Colonic mucosa (tissue), 4 donors: Measurements from ENCODE around the gene VAV2. TPM values are rescaled to one million over a fixed set of nuclear protein-coding genes. Genes with fewer than 3 reads are reported as not detected.

Experiments used
- DNase-seq: peaks from one replicate; pipeline ENCODE4 v3.0.0-alpha.2; 2020
- H3K27ac ChIP-seq: fragments of 200-600 bp; one replicate; pipeline ENCODE4 v1.8.0; 2021
- H3K27me3 ChIP-seq: fragments of 200-600 bp; one replicate; pipeline ENCODE4 v1.8.0; 2021
- H3K36me3 ChIP-seq: fragments of 200-600 bp; one replicate; pipeline ENCODE4 v1.8.0; 2021
- H3K4me1 ChIP-seq: fragments of 200-600 bp; one replicate; pipeline ENCODE4 v1.8.0; 2021; ENCODE audit warnings: mild to moderate bottlenecking
- H3K4me3 ChIP-seq: fragments of 200-600 bp; one replicate; pipeline ENCODE4 v1.8.0; 2021
- H3K9ac ChIP-seq, 2 donors: one replicate each; pipeline ENCODE4 v1.7.0; 2013; ENCODE audit warnings: control low read depth in 2 of 2, low read depth in 2 of 2, low read length in 2 of 2
- H3K9me3 ChIP-seq: fragments of 200-600 bp; one replicate; pipeline ENCODE4 v1.8.0; 2021
- intact Hi-C: fragments of 100-400 bp; cut with DNase I; formaldehyde crosslinking; loops from one replicate; pipeline ENCODE4 v1.14.1; 2022
- total RNA-seq, 2 donors: library from RNA; stranded (reverse); fragmentation: NEBNext Ultra II Directional in 1 of 2; extraction: Animal tissue kit (Norgen Biotek cat#: 25700) in 1 of 2; gene quantifications; one replicate each; pipeline ENCODE4 v1.2.1, GENCODE V29; 2021
- TF ChIP-seq, protein P1 (sequence below): fragments of 200-600 bp; IDR thresholded peaks from one replicate; pipeline ENCODE4 v1.8.0; 2022; ENCODE audit warnings: antibody characterized with exemption, mild to moderate bottlenecking
- donor health status: healthy.
- donor health status: DM: no; HTN: no; CAD: no.
- donor health status: DM: no; HTN: no; CAD: no.

Gene VAV2
- total RNA-seq, 2 donors from 2014 or later = 30.7 to 45.1 TPM

DNA sequence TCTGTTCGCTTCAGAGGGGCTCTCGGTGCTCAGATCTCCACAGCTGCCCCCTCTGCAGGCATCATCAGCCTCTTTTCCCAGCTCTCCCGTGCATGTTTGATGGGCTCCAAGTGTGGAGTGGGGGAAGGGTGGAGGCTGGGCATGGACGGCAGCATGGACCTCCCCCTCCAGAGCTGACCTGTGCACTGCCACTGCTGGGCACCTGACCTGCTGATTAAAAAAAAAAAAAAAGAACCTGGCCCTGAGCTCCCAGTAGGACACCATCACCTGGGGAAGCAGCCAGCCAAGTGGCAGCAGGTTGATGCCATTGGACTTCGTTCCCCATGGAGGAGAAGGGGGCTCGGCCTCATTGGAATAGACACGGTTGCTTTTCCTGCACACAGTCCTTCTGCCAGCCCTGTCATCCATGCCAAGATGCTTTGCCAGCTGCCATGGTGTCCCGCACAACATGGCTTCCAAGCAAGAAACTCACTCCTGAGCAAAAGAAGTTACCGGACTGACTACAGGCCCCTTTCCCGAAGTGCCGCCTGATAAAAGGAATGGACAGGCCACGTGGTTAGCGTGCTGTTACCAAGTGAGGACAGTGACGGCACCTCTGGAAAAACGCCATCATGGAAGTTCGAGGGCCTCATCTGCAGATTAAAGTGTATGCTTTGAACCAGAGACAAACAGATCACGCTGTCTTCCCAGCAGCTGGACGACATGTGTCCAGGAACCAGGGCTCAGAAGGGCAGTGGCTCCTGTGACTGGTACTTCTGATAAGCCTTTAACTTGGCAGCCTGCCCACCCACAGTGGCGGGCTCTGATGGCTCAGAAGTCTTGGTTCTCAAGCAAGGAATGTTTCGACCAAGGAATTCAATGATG is 18.4 kb upstream of the VAV2 start:
- no peaks in the 10 kb centered on the region for H3K27me3 ChIP-seq
- no peak overlapping the region for H3K9ac ChIP-seq
- no peak for DNase-seq
- TF ChIP-seq, protein P1, sequence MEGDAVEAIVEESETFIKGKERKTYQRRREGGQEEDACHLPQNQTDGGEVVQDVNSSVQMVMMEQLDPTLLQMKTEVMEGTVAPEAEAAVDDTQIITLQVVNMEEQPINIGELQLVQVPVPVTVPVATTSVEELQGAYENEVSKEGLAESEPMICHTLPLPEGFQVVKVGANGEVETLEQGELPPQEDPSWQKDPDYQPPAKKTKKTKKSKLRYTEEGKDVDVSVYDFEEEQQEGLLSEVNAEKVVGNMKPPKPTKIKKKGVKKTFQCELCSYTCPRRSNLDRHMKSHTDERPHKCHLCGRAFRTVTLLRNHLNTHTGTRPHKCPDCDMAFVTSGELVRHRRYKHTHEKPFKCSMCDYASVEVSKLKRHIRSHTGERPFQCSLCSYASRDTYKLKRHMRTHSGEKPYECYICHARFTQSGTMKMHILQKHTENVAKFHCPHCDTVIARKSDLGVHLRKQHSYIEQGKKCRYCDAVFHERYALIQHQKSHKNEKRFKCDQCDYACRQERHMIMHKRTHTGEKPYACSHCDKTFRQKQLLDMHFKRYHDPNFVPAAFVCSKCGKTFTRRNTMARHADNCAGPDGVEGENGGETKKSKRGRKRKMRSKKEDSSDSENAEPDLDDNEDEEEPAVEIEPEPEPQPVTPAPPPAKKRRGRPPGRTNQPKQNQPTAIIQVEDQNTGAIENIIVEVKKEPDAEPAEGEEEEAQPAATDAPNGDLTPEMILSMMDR = no peak
- no peaks in the 10 kb centered on the region for H3K36me3 ChIP-seq
- no peak overlapping the region for H3K4me3 ChIP-seq
- H3K4me1 ChIP-seq = no peaks in the 10 kb centered on the region
- intact Hi-C loops = no loop called here
- H3K9me3 ChIP-seq = no peaks in the 10 kb centered on the region
- no peak overlapping the region for H3K27ac ChIP-seq

DNA sequence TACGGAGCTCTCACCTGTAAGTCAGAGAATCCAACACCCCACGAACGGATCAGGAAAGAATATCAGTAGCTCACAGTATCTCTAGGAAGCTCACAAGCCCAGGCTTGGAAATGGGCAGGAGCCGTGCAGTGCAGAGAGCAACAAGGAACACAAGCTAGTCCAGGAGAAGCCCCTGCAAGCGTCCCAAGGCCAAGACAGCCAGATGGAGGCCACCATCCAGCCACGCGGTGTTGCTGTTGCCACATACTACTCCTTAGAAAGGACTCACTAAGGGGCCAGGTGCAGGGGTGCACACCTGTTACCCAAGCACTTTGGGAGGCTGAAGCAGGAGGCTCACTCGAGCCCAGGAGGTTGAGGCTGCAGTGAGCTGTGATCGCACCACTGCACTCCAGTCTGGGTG is 15.4 kb upstream of the VAV2 start:
- H3K9ac ChIP-seq = no peak overlapping the region
- no peaks in the 10 kb centered on the region for H3K27me3 ChIP-seq
- DNase-seq = no peak
- H3K9me3 ChIP-seq = no peaks in the 10 kb centered on the region
- TF ChIP-seq, protein P1 = no peak
- no peaks in the 10 kb centered on the region for H3K4me1 ChIP-seq
- H3K4me3 ChIP-seq = no peak overlapping the region
- no peaks in the 10 kb centered on the region for H3K36me3 ChIP-seq
- intact Hi-C loops = no loop called here
- no peak overlapping the region for H3K27ac ChIP-seq

DNA sequence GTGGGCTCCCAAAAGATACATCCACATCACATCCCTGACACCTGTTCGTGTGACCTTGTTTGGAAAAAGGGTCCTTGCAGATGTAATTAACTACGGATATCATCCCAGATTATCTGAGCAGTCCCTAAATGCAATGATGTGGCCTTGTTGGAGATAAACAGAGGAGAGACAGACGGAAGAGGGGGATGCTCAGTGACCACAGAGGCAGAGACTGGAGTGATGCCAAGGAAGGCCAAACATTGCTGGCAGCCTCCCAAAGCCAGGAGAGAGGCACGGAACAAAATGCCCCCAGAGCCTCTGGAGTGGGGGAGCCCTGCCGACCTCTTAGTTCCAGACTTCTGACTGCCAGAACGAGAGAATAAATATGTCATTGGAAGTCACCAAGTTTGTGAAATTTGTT is 15.0 kb upstream of the VAV2 start:
- Histone ChIP-seq H3K27ac (no peak overlapping the region), H3K4me1 (no peaks in the 10 kb centered on the region), H3K9ac (no peak overlapping the region), H3K4me3 (no peak overlapping the region), H3K36me3 (no peaks in the 10 kb centered on the region), H3K9me3 (no peaks in the 10 kb centered on the region), H3K27me3 (no peaks in the 10 kb centered on the region)
- no peak for DNase-seq
- TF ChIP-seq, protein P1 = no peak
- intact Hi-C loops = no loop called here

DNA sequence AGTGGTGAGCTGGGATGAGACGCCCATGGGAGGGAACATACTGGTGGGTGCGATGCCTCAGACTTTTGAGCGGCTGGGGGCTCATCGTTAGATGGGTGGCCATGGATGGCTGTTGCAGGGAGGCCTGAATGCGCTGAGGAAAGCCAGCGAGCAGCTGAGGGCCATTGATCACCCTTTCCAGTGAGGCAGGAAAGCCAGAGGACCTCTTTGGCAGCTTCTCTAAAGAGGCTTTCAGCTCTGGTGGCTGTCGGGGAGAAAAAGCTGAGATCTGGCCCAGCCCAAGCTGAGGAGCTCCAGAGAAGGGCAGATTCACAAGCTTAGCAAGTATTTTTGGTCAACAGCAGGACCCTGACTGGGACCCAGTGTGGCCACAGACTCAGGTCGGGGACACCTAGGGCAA is 13.3 kb upstream of the VAV2 start:
- Histone ChIP-seq H3K4me1 (no peaks in the 10 kb centered on the region), H3K27me3 (no peaks in the 10 kb centered on the region), H3K36me3 (no peaks in the 10 kb centered on the region), H3K9ac (no peak overlapping the region), H3K27ac (no peak overlapping the region), H3K9me3 (no peaks in the 10 kb centered on the region), H3K4me3 (no peak overlapping the region)
- TF ChIP-seq, protein P1 = no peak
- no peak for DNase-seq
- intact Hi-C loops = no loop called here

DNA sequence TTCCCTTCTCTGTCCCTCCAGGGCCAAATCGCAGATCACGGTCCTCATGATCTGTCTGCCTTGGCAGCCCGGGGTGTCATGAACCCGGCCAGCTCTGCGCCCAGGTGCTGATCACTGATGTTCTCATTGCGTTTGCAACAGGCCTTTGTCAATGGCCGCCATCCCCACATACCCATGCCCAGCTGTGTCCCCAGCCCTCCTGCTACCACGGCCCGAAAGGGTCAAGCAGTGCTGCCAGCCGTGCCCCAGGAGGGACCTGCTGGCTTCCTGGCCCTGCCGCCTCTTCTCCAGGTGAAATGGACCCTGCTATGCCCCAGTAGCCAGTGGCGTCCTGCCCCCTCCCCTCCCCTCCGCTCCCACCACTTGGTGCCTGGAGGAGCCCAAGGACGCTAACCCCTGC is 12.8 kb upstream of the VAV2 start:
- Histone ChIP-seq H3K36me3 (no peaks in the 10 kb centered on the region), H3K4me1 (no peaks in the 10 kb centered on the region), H3K9ac (no peak overlapping the region), H3K27me3 (no peaks in the 10 kb centered on the region), H3K4me3 (no peak overlapping the region), H3K9me3 (no peaks in the 10 kb centered on the region), H3K27ac (no peak overlapping the region)
- intact Hi-C loops = no loop called here
- TF ChIP-seq, protein P1 = no peak
- DNase-seq = no peak
